Measurements from ENCODE around the gene ANKRD23.

DNA sequence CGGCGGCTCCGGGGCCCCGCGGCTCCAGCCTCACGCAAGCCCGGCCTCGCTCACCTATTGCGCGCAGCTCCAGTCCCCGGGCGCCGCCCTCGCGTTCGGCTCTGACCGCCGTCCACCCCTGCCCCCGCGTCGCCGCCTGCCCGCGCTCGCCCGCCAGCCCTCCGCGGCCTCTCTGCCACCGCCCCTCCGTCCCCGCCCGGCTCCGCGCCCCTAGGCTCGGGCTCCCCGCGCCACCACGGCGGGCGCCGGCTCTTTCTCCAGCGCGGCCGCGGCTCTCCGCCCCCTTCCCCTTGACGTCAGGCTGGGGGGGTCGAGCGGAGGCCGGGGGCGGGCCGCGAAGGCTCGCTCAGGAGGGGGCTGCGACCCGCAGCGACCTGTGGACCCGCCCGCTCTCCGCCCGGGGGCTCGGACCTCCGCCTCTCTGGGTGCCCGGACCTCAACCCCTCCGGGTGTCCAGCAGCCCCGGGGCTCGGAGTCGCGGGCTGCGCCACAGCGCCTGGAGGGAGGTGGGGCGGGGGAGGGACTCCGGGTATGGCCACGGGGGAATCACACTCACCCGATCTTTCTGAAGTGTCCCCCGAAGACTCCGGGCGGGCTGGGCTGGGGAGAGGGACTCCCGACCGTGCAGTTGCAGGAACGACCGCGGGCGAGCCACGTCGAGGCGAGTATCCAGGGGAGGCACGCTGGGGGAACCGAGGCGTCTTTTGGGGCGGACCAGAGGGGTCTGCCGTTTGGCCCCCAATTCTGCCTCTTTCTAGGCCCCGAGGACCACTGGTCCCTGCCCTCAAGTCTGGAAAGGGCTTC lies 26.2 kb upstream of the ANKRD23 start, which contains the start of gene SEMA4C:
- TF ChIP-seq, protein P1, sequence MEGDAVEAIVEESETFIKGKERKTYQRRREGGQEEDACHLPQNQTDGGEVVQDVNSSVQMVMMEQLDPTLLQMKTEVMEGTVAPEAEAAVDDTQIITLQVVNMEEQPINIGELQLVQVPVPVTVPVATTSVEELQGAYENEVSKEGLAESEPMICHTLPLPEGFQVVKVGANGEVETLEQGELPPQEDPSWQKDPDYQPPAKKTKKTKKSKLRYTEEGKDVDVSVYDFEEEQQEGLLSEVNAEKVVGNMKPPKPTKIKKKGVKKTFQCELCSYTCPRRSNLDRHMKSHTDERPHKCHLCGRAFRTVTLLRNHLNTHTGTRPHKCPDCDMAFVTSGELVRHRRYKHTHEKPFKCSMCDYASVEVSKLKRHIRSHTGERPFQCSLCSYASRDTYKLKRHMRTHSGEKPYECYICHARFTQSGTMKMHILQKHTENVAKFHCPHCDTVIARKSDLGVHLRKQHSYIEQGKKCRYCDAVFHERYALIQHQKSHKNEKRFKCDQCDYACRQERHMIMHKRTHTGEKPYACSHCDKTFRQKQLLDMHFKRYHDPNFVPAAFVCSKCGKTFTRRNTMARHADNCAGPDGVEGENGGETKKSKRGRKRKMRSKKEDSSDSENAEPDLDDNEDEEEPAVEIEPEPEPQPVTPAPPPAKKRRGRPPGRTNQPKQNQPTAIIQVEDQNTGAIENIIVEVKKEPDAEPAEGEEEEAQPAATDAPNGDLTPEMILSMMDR (IDR thresholded peaks at IDR 0.05; ENCODE audit: low read length), result no peak
- TF ChIP-seq EZH2 (optimal IDR thresholded peaks at IDR 0.05; ENCODE audit: low read depth, low read length), result no peak
